AG04450 (cell line): ENCODE results near the gene NCOA6. TPM values are rescaled to one million over a fixed set of nuclear protein-coding genes. Genes with fewer than 3 reads are reported as not detected.

Experiments used
- CTCF ChIA-PET: fragments of 300-600, 350-600 bp; formaldehyde crosslinking; extraction: SDS; loops from one replicate; lab custom pipeline; 2022; ENCODE audit warnings: antibody characterized with exemption, inconsistent platforms; lab: Charles Lee
- POLR2A ChIA-PET: fragments of 350-600 bp; formaldehyde crosslinking; extraction: SDS; loops from one replicate; lab custom pipeline; 2021; ENCODE audit warnings: antibody characterized with exemption, inconsistent platforms; lab: Yijun Ruan, JAX
- DNase-seq: peaks from one replicate; pipeline ENCODE4 v3.0.0-alpha.2; 2011; ENCODE audit warnings: low read depth, low spot score
- H3K27ac ChIP-seq: one replicate; pipeline ENCODE4 v1.5.1; 2012; ENCODE audit warnings: low read depth, low read length, control low read depth
- H3K27me3 ChIP-seq: one replicate; pipeline ENCODE4 v1.6.0; 2012; ENCODE audit warnings: low read length; ENCODE audit not compliant: control insufficient read depth, insufficient read depth
- H3K4me3 ChIP-seq: 2 replicates; pipeline ENCODE4 v1.5.1; 2011; ENCODE audit warnings: mild to moderate bottlenecking, low read depth, low read length, control low read depth
- H3K9me3 ChIP-seq: 2 replicates; pipeline ENCODE4 v1.5.1; 2012; ENCODE audit warnings: low read length; ENCODE audit not compliant: control insufficient read depth, insufficient read depth
- CTCF ChIP-seq: IDR thresholded peaks from 2 replicates; pipeline ENCODE4 v1.5.1; 2011; ENCODE audit warnings: low read depth, low read length, control low read depth, inconsistent platforms
- polyA minus RNA-seq: library from RNA; depleted of rRNA, polyadenylated mRNA; stranded (reverse); fragments of >200 nt; gene quantifications from 2 replicates; pipeline ENCODE4 v1.2.3, GENCODE V29; 2011; rRNA and poly(A)+ RNA removed
- polyA plus RNA-seq: library from polyadenylated mRNA; depleted of rRNA; stranded (reverse); fragments of >200 nt; gene quantifications from 2 replicates; pipeline ENCODE4 v1.2.3, GENCODE V29; 2011; rRNA removed

NCOA6 gene
- polyA plus RNA-seq (15.5 and 15.6 TPM in 2 replicates), polyA minus RNA-seq (26.4 and 27.1 TPM in 2 replicates)

- Histone ChIP-seq H3K9me3 (no peaks in the 10 kb centered on the region), H3K27me3 (no peaks in the 10 kb centered on the region), H3K4me3 (peak within 1 kb of the TSS; percentile 96), H3K27ac (peak within 1 kb of the TSS; percentile 39)
- POLR2A ChIA-PET = interaction anchor here (0.5 to 0.6 kb wide), 2 partner anchors 122 to 630 kb away, joined by 5 read pairs; no protein-coding TSS in a partner anchor
- CTCF ChIA-PET = interaction anchor here (0.5 to 1.1 kb wide), 3 partner anchors 9 to 270 kb away, joined by 4 to 5 read pairs (median 5); no protein-coding TSS in a partner anchor
- peak; percentile 29 for DNase-seq
- TF ChIP-seq CTCF = no peak
Measured at GRCh38 chr20:34825530-34826362, at the start of gene NCOA6. Gene NCOA6 (minus strand): TSS chr20:34825651. CDS start chr20:34782355, 43,296 bp downstream.

- peak; percentile 74 for DNase-seq
- CTCF ChIA-PET = interaction anchor here (0.5 to 6.1 kb wide), 26 partner anchors 10 to 328 kb away, joined by 3 to 57 read pairs (median 4); partner anchors contain the start of genes EDEM2, GSS and MYH7B
- no peaks in the 10 kb centered on the region for H3K9me3 ChIP-seq
- no peaks in the 10 kb centered on the region for H3K27me3 ChIP-seq
- POLR2A ChIA-PET = interaction anchor here (0.5 to 1.9 kb wide), 3 partner anchors 80 to 216 kb away, joined by 4 to 17 read pairs (median 6); partner anchors contain the start of genes GSS and MYH7B
- peak; percentile 98 for TF ChIP-seq CTCF
- no peak overlapping the region for H3K27ac ChIP-seq
- no peak overlapping the region for H3K4me3 ChIP-seq
Measured at GRCh38 chr20:34874094-34874654, 48.7 kb upstream of the NCOA6 start.

- Histone ChIP-seq H3K27me3 (no peaks in the 10 kb centered on the region), H3K9me3 (no peaks in the 10 kb centered on the region), H3K4me3 (no peak overlapping the region), H3K27ac (no peak overlapping the region)
- CTCF ChIA-PET = interaction anchor here (0.6 to 6.1 kb wide), 19 partner anchors 9 to 303 kb away, joined by 3 to 57 read pairs (median 4); partner anchors contain the start of genes EDEM2, GSS and MYH7B
- no peak for DNase-seq
- POLR2A ChIA-PET = interaction anchor here (0.5 to 1.9 kb wide), 4 partner anchors 80 to 217 kb away, joined by 4 to 17 read pairs (median 6); partner anchors contain the start of genes GSS and MYH7B
- TF ChIP-seq CTCF = no peak
Measured at GRCh38 chr20:34873583-34874093, 48.2 kb upstream of the NCOA6 start.

GRCh38 chr20:34872622-34873224, 47.3 kb upstream of the NCOA6 start, which contains the start of gene GGT7:
Gene GGT7 (minus strand): TSS chr20:34872856. CDS start chr20:34872815, 41 bp downstream.
- DNase-seq = peak; percentile 26
- TF ChIP-seq CTCF = peak; percentile 61
- CTCF ChIA-PET = interaction anchor here (0.6 to 6.1 kb wide), 15 partner anchors 8 to 561 kb away, joined by 3 to 57 read pairs (median 3); partner anchors contain the start of genes GSS and MYH7B
- no peak within 1 kb of the TSS for H3K27ac ChIP-seq
- no peaks in the 10 kb centered on the region for H3K9me3 ChIP-seq
- H3K4me3 ChIP-seq = peak within 1 kb of the TSS; percentile 80
- H3K27me3 ChIP-seq = no peaks in the 10 kb centered on the region
- POLR2A ChIA-PET = interaction anchor here (1.1 kb wide), 1 partner anchor 82 kb away, joined by 6 read pairs; the partner anchor contains the start of genes GSS and MYH7B
